CD4-positive, alpha-beta T cell treated with Interleukin-6 for 4 hours (primary cell): Measurements from ENCODE around the gene DLST.
"Not testable (repeated sequence)": the region's sequence is repeated elsewhere in the genome, so short reads cannot be mapped to it uniquely, and the experiment has no call there.

ENCODE experiments used
- DNase-seq: peaks from one replicate; pipeline ENCODE4 v3.0.0-alpha.2; 2020; ENCODE audit warnings: mixed read lengths

Gene DLST

GRCh38 chr14:74919421-74920165 is 37.9 kb downstream of the DLST start:
- no peak for DNase-seq

DNA sequence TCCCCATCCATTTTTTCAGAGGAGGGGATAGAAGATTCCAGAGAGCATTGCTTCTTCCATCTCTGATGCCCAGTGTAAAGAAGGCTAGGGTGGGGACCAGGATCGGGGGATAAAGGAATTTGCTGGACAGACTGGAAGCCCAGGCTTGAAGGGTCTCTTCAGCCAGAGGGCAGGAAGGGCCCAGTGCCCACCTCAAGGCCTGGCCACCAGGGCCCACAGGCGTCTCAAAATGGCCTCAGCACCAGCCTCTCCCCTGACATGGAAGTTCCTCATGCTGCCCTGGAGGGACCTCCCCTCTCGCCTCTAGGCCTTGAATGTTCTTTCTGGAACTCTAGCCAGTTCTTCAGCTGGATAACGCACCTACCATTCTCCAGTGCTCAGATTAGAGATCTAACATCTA is 38.6 kb downstream of the DLST start:
- DNase-seq = no peak

- no peak for DNase-seq
These were observed 39.4 kb downstream of the DLST start for GRCh38 chr14:74921053-74921620.

DNA sequence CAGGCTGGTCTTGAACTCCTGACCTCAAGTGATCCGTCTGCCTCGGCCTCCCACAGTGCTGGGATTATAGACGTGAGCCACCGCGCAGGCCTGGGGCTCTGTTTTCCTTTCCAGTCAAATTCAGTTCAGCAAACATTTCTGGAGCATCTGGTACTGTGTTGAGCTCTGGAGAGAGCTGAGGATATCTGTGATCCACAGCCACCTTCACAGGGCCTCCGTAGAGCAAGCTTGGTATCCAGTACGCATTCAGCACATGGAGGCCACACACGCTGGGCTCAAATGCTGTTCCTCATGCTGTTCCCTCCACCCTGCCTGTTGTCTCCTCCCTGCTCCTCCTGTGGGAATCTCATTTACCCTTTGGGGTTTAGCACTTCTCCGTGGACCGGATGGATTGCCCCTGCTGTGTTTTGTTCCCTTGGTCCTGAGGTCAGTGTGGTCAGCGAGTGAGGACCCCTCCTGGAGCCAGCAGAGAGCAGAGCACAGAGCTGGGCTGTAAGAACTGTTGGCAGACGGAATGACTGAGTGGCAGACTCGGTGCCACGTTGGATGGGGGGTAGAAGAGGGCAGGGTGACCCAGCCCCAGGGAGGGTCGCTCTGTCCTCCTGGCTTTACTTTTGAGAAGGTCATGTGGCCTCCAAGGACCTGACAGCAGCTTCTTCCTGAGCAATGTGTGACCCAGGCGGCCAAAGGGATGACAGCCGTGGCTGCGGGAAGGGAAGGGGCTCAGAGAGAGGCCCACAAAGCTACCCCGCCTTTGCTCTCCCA is 40.5 kb downstream of the DLST start:
- DNase-seq = no peak

- DNase-seq = peak; percentile 69
These were observed 41.2 kb downstream of the DLST start, which contains the start of gene RPS6KL1 for GRCh38 chr14:74922752-74923401. Gene RPS6KL1, minus strand, starts transcription at chr14:74923260. Its CDS starts 1,719 bp downstream, at chr14:74921541.

DNA sequence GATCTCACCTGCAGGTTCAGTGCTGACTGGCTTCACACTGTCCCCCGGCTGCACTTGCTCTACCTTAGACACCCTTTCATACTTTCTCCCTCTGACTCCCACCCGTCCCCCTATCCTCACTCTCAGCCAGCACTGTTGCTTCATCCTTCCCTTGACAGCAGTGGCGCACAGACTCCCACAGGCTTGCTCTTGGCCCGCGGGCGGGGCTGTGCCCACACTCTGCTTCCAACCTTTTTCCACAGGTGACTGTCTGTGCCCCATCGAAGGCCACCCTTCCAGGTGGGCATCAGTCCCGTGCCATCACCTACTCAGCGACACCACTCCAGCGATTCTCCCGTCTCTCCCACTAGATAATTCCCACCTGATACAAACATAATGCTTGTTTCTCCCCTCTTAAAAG is 42.3 kb downstream of the DLST start:
- DNase-seq = no peak

DNA sequence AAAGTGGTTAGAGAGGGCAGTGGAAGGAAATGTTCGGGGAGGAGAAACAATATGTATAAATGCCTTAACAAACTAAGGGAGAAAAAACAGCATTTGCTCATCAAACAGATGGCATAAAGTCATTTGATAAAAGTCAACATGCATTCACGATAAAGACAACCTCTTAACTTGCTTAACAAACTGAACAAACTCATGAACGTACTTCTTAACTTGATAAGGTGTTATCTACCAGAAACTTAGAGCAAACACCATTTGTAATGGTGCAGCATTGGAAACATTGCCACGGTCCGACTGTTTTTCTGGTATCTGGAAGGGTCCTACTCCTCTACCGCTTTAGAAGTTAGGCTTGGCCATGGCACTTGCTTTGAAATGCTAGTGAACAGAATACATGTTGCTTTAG is 45.5 kb downstream of the DLST start:
- no peak for DNase-seq

DNA sequence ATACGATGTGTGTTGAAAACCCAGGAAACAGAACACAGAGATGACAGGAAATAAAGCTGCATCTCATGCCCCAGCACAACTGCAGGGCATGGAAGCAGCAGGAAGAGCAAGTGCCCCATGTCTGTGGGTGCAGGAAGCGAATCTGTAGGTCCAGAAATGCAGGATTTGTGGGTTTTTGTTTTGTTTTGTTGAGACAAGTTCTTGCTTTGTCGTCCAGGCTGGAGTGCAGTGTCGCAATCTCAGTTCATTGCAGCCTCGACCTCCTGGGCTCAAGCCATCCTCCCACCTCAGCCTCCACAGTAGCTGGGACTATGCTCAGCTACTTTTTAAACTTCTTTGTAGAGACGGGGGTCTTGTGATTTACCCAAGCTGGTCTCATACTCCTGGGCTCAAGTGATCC is 47.5 kb downstream of the DLST start:
- DNase-seq = no peak

GRCh38 chr14:74931744-74932143 is 50.0 kb downstream of the DLST start:
- not testable (repeated sequence) for DNase-seq

- no peak for DNase-seq
These were observed 50.7 kb downstream of the DLST start for GRCh38 chr14:74932401-74932901.

- DNase-seq = not testable (repeated sequence)
These were observed 51.2 kb downstream of the DLST start for GRCh38 chr14:74932936-74933335.

GRCh38 chr14:74934041-74934440 is 52.3 kb downstream of the DLST start:
- DNase-seq = no peak

DNA sequence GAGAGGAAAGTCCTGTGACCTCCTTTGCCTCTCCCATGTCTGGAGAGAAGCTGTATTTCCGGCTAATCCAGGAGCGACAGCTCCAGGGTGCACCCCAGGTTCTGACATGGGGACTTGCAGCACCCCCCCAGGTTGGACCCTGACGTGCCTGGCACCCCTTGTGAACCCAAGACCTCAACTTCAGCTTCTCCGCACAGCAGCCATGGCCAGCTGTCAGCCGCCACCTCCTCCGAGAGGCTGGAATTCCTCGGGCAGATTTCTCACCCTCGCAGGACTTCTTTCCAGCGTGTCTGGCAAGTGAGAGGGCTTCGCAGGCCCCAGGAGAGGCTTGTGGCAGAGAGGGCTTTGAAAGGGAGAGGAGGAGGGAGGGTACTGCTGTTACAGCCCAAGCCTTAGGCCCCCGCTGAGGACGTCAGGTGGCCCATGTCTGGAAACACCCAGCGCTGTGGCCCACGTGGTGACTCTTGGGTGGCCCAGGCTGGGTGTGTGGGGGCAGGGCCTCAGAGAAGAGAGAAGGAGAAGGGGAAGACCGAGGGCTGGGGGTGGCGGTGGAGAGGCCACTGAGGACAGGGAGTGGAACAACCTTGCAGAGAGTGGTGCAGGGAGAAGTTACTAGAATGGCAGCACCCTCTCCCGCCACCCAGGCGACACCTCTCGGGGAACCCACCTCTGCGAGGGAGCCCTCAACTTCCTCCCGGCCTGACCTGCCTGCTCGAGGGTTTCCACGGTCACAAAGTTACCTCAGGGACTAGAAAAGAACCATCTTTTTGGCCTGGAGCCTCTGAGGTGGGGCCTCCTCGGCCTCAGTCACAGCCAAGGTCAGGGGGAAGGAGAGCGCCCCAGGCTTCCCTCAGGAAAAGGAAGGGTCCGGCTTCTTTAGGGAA is 53.0 kb downstream of the DLST start:
- no peak for DNase-seq

DNA sequence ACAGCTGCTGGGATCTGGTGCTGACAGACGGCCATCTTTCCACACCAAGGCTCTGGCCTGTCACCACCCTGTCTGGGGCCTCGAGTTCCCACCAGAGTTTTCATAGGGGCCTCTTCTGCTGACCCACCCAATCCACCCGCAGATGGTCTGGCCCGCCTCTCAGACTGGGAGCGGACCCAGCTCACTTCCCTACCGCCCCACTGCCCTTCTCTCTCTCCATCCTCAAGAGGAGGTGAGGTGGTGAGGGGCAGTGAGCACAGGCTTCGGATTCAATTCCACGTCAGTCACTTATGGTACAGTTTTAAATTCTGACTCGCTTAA is 53.6 kb downstream of the DLST start:
- DNase-seq = no peak

DNA sequence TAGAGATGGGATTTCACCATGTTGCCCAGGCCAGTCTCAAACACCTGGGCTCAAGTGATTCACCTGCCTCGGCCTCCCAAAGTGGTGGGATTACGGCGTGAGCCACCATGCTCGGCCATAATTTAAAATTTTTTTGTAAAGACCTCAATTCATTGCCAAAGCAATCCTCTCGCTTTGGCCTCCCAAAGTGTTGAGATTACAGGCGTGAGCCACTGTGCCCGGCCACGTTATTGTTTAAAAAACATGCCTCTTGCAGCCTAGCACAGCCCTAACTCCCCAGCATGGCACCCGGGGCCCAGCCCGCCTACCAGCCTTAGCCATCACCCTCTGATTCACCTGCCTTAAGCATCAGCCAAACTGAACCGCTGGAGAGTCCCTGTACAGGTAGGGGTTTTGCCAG is 54.4 kb downstream of the DLST start:
- no peak for DNase-seq

DNA sequence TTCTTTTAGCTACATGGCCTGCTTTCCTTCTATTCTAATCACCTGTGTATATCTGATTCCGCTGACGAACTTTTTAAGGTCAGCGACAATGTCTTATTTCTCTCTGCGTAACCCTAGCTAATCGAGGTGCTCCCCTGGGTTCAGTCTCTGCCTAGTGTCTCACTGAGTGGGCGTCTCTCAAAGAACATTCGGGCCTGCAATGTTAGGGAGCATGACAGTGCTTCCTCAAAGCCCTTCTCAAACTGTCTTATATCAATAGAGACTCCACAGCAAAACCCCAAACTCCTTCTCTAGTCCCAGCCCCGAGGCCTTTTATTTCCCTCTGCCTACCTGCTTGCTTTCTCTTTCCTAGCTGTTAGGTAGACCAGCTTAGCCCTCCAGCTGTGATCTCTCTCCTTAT is 55.0 kb downstream of the DLST start:
- no peak for DNase-seq

DNA sequence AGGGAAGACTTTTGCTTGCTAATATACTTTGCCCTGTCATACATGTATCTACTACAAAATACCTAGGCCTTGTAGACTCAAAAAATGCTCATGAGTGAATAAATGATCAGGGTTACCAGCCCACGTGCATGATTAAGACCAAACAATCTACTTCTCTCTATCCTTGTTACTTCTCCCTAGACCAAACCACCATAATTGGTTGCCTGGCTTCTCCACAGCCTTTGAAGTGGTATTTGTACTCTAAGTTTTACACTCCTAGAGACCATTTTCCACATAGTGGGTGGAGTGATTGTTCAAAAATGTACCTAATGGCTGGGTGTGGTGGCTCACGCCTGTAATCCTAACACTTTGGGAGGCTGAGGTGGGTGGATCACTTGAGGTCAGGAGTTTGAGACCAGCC is 55.5 kb downstream of the DLST start:
- DNase-seq = no peak

DNA sequence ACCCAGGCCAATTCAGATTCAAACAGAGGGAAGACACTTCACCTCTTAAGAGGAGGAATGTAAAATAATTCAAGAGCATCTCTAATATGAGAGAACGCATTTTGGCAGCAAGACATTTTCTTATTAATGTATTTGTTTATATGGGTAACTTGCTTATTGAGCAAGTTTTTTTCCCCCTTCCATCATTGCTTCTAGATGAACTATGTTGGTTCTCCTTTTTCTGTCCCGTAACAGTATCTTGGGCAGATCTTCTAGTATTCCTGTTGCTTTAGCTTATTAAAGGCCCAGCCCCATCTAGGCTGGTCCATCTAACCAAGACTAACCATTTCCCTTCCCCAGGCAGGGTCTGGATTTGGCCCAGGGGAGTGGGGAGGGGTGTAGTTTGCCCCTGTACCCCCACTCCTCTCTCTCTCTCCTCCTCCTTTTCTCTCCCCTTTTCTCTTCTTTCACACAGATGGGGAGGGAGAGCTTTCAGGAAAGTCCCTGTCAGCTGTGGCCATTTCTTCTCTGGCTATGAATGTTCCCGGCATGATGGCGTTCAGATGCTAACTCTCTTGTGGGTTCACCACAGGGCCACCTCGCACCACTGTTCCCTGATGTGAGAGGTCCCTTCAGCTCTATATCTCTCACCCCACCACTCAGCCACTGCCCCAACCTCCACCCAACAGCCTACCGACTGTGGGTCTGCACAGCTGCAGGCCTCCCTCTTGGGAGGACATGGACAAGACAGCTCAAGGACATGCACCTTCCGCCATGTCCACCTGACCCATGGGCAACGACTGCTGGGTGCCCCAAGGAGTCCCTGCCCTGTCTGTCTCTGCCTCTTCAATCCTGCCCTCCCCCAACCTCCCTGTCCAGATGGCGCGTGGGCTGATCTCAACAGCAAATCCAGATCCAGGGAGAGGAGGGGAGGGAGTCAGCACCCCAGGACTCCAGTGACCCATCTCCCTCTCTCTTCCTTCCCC is 57.1 kb downstream of the DLST start:
- no peak for DNase-seq

DNA sequence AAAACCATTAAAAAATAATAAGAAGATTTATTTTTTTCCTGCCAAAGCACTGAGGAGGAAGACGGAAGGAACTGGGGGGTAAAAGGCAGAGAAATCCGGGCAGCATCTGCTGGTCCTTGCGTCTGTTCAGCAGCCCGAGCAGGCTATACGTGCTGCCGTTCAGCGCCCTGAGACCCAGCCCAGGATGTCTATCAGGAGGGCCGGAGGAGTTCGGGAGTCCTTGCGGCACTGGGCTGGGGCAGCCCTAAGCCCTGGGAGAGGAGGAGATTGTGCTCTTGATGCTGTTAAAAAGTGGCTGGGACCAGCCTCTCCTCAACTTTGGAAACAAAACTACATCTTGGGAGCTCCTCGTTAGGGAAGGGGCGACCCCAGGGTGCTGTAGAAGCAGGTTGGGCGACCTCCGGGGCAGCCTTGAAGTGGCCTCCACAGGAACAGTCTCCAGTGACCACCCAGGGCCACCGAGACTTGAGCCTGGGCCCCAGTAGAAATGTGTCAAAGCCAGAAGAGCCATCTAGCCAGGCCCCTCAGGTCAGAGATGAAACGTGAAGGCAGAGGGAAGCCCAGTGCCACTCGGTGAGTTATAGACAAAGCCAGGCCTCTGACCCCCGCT is 59.3 kb downstream of the DLST start:
- DNase-seq = no peak

DNA sequence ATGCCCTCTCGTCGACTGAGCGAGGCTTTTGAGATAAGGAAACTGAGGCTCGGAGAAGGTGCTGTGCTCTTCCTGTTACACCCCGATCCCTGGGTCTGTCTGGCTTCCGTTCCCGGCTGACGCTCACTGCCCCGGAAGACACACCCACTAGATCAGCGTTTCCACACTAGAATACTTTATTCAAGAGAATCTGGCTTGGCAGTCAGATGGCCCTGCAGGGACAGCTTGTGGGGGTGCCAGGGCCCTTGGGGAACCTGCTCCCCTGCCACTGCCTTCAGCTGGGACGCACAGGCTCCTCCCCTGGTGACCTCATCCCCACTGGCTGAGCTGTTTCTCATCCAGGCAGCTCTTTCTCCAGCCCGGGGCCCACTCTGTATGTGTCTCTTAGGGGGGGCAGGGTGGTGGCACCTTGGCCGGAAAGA is 60.0 kb downstream of the DLST start:
- peak; percentile 71 for DNase-seq

DNA sequence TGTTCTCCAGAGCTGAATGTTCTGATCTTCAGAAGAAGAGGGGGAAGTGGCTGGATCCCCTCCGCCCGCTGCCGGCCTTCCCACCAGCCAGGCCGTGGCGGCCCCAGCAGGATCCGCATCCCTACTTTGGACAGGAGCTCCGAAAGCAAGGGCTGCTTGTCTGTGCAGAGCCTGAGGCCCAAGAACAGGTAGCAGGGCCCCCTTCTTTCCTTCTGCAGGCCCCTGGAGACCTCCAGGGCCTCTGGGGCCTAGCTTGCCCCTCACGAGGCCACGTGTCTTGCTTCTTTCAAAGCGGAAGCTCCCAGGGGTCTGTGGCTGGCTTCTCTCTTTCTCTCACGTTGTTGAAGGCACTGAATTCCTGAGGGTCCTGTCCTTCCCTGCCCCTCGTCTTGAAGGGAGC is 60.5 kb downstream of the DLST start:
- no peak for DNase-seq
